GM19238 (cell line): ENCODE measurements around the gene OBP2B.
"Not testable (repeated sequence)": the region's sequence is repeated elsewhere in the genome, so short reads cannot be mapped to it uniquely, and the experiment has no call there.

Experiments used
- DNase-seq: peaks from one replicate; pipeline ENCODE4 v3.0.0; 2011; ENCODE audit warnings: low spot score; ENCODE audit not compliant: insufficient read length

OBP2B gene

DNA sequence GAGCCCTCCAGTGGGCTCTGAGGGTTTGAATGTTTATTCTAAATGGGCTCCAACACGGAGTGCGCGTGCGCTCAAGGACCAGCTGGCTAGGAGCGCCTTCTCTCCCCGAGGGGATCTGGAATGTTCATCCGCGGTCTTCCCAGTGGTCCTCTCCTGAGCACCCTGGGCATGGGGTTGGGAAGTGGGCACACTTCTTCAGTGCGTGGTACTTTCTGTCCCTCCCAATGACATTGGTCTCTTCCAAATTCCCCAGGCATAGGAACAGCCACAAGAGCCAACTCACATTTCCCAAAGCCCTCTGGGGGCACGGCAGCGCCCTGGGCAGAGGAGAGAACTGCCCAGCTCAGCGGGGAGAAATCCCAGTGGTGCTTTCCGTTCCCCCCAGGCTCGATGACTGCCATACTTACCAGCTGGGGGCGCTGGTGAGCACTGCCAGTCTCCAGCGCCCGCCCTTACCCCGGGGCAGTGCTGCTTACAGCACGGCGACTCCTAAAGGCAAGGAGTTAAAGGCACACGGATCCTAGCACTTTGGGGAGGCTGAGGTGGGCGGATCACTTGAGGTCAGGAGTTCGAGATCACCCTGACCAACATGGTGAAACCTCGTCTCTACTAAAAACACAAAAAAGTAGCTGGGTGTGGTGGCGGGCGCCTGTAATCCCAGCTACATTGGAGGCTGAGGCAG is 29.9 kb upstream of the OBP2B start:
- DNase-seq = peak; percentile 64

- peak; percentile 20 for DNase-seq
These were observed 29.3 kb upstream of the OBP2B start for GRCh38 chr9:133238272-133238850.

DNA sequence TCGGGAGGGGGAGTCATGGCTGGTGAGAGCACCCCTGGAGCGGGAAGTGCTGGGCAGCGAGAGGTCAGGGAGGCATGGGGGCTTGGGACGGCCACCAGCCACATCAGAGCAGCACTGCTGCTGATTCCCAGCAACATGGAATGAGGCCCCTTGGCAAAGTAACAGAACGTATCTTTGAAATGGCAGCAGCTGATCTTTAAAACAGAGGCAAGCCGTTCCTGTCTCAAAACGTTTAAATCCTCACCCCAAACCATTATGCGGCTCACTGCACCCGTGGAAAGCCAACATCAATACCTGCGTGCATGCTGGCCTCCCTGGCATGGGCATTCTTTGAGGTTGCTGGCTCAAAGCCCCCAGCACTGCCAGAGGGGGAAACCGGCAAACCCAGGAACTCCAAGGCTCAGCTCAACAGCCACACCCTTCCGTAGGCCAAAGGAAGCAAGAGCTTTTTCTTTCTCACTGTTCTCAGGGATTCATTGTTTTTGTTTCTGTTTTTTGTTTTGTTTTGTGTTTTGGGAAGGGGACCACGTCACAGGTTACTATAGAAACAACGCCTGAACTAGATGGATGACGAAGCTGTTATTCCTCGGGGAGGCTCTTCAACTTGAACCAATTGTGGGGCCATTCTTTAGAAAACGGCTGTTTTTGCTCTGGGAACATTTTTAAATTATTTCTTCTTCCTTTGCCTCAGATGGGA is 28.1 kb upstream of the OBP2B start:
- no peak for DNase-seq

DNA sequence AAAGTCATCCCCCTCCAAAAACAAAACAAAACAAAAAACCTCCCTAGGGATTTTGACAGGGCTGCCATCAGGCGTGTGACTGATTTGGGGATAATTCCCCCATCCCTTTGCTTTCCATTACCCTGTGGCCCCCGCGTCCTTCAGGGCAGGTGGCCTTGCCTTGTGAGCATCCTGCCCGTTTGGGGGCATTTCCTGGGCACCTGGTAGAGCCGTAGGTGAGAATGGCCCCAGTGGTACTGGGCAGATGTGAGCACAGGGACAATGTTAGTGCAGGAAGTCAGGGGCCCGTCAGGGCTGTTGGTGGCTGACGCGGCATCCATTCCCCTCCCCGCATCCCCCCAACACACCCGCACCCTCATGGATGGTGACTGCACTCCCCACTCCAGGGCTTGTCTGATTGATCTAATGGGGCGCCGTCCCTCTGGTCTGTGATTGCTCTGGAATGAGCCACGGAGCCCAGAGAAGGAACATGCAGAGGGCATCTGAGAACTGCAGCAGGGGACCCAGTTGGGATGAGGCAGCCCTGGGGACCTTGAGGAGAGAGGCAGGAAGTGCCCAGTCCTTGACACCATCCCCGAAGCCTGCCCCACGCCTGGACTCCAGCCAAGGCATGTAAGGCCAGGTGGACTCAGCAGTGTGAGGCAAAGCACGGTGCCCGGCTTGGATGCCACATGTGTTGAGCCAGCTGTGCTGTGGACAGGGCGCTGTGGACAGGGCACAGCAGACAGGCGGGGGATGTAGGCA is 27.4 kb upstream of the OBP2B start:
- DNase-seq = not testable (repeated sequence)

GRCh38 chr9:133235549-133236222 is 26.6 kb upstream of the OBP2B start:
- no peak for DNase-seq

- no peak for DNase-seq
These were observed 25.7 kb upstream of the OBP2B start for GRCh38 chr9:133234577-133235322.

GRCh38 chr9:133233681-133234432 is 24.8 kb upstream of the OBP2B start:
- no peak for DNase-seq

DNA sequence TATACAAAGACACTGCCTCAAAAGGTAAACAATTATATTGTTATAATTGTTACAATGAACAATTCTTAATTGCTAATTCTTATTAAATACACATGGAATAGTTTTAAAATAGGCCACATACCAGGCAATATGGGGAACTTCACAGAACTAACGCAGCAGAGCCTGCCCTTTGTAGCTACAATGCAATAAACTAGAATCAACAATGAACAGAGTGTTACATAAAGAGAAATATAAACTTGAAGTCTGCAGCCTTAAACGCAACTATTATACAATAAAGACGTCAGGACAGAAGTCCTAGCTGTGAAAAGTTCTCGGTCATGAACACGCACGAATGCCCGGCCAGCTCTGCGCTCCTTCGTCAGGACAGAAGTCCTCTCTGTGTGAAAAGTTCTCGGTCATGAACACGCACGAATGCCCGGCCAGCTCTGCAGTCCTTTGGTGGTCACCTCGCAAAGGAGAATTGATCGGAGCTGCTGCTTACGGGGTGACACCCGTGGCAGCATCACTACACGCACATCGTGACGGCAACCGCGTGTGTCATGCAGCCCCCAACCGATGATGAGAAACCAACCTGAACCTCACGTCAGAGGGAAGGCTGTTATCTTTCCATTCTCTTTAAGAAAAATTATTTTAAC is 23.0 kb upstream of the OBP2B start:
- DNase-seq = not testable (repeated sequence)

- not testable (repeated sequence) for DNase-seq
These were observed 21.5 kb upstream of the OBP2B start for GRCh38 chr9:133230514-133230913.

- no peak for DNase-seq
These were observed 21.0 kb upstream of the OBP2B start for GRCh38 chr9:133230093-133230492.

DNA sequence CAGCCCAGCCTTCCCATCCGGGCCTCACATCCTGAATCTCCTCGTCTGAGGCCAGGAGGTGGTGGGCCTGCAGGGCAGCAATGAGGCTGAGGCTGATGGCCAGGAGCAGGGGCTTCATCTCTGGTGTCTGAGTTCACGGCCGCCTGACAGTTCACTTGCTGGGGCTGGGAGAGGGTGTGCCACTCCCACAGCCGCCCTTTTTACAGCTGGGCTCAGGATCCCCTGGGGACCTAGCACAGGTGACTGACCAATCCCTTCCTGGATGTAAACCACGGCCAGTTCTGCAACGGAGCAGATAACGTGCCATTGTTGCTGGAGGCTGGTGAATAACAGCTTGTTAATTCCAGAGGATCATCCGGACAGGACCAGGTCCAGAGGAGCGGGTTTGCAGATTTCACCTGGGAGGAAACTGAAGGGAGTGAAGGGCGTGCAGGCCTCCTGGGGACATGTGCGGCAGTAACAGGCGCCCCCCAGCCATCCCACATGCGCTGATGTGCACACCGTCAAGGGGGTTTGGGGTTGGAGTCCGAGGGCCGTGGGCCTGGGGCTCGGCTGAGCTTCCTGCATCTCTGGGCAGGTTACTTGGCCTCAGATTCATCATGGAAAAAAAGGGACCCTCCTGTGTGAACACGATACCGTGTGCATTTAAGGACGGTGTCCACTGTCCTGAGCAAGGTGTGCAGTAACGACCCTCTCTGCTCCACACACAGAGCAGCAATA is 19.6 kb upstream of the OBP2B start:
- not testable (repeated sequence) for DNase-seq

- DNase-seq = not testable (repeated sequence)
These were observed 18.9 kb upstream of the OBP2B start for GRCh38 chr9:133227996-133228395.

GRCh38 chr9:133227242-133227860 is 18.3 kb upstream of the OBP2B start:
- DNase-seq = no peak

- no peak for DNase-seq
These were observed 17.4 kb upstream of the OBP2B start for GRCh38 chr9:133226219-133227171.

GRCh38 chr9:133225171-133226011 is 16.3 kb upstream of the OBP2B start:
- DNase-seq = no peak

DNA sequence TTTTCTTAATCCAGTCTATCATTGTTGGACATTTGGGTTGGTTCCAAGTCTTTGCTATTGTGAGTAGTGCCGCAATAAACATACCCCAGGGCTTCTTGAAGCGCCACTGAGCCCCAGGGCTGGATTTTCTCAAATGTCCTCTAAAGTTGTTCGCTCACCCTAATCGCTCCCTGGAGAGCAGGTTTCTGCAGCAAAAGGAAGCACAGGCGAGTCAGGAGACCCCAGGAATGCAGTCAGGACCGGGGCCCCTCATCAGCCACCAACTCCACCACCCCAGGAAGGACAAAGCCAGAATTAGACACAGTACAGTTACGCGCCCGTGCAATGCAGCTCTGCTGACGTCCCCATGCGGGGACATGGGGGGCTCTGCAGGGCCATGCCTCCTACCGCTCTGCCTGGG is 15.7 kb upstream of the OBP2B start:
- no peak for DNase-seq
